ENCODE results near the gene HEATR5A. TPM values are rescaled to one million over a fixed set of nuclear protein-coding genes. Genes with fewer than 3 reads are reported as not detected.

Gene HEATR5A
- total RNA-seq, 1 donor from 2014 or later, result 14.1 TPM

DNA sequence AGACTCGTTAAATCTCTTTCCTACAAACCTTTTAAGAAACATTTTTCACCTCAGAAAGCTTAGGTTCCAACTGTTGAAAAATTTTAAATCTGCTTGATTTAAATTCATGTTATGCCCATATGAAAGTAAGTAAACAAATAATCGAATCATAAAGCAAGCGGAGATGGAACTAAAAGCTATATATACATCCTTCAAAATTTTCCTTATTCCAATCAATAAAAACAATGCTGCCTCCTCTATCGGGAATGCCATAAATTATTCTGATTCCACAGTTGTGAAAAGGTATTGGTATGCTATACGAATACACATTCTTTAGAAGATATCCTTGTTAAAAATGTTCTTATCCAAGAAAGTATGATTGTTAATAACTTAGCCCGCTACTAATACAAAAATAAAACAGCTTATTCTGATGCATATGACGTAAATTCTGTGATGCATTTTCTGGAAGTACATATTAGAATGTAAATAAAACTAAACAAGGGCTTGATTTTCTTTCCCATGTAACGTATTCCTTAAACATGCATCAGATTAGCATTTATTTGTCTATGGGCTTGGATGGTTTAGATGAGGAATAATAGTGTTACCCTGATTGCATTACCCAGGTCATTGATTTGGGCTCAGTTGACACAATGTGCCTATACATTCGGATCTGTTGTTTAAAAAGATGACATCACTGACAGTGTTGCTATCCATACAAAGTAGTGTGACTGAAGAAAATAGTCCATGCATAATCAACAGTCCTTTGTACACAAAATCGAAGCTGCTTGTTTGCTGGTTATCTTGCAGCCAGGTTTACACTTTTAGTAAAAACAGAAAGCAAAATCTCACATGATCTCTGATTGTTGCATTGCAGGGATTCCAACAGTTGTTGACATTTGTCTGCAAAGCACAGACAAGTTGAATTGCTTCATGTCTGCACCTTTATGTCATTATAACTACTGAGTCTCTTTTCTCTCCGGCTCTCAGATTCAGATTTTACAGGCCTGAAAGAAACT lies 37.6 kb upstream of the HEATR5A start:
- DNase-seq, result no peak
- H3K4me3 Mint-ChIP-seq (ENCODE audit: unreplicated experiment), result peak overlapping the region; percentile 95
- peaks cover 1% of the 10 kb centered on the region for H3K9me3 Mint-ChIP-seq (ENCODE audit: unreplicated experiment)
- no peaks in the 10 kb centered on the region for H3K36me3 Mint-ChIP-seq (ENCODE audit: unreplicated experiment)
- peaks cover 2% of the 10 kb centered on the region for H3K27me3 Mint-ChIP-seq (ENCODE audit: unreplicated experiment)
- peaks cover 14% of the 10 kb centered on the region for H3K4me1 Mint-ChIP-seq (ENCODE audit: low read depth, unreplicated experiment)
- H3K27ac Mint-ChIP-seq (ENCODE audit: unreplicated experiment), result peak overlapping the region; percentile 12
- TF ChIP-seq, protein P1, sequence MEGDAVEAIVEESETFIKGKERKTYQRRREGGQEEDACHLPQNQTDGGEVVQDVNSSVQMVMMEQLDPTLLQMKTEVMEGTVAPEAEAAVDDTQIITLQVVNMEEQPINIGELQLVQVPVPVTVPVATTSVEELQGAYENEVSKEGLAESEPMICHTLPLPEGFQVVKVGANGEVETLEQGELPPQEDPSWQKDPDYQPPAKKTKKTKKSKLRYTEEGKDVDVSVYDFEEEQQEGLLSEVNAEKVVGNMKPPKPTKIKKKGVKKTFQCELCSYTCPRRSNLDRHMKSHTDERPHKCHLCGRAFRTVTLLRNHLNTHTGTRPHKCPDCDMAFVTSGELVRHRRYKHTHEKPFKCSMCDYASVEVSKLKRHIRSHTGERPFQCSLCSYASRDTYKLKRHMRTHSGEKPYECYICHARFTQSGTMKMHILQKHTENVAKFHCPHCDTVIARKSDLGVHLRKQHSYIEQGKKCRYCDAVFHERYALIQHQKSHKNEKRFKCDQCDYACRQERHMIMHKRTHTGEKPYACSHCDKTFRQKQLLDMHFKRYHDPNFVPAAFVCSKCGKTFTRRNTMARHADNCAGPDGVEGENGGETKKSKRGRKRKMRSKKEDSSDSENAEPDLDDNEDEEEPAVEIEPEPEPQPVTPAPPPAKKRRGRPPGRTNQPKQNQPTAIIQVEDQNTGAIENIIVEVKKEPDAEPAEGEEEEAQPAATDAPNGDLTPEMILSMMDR (IDR thresholded peaks at IDR 0.05; ENCODE audit: partially characterized antibody, unreplicated experiment), result no peak

- peak within 1 kb of the TSS; percentile 95 for H3K4me3 Mint-ChIP-seq (ENCODE audit: unreplicated experiment)
- no peaks in the 10 kb centered on the region for H3K36me3 Mint-ChIP-seq (ENCODE audit: unreplicated experiment)
- H3K27me3 Mint-ChIP-seq (ENCODE audit: unreplicated experiment), result peaks cover 2% of the 10 kb centered on the region
- H3K27ac Mint-ChIP-seq (ENCODE audit: unreplicated experiment), result peak within 1 kb of the TSS; percentile 98
- peaks cover 14% of the 10 kb centered on the region for H3K4me1 Mint-ChIP-seq (ENCODE audit: low read depth, unreplicated experiment)
- TF ChIP-seq, protein P1 (IDR thresholded peaks at IDR 0.05; ENCODE audit: partially characterized antibody, unreplicated experiment), result no peak
- peaks cover 1% of the 10 kb centered on the region for H3K9me3 Mint-ChIP-seq (ENCODE audit: unreplicated experiment)
- DNase-seq, result peak; percentile 93
These were observed 36.7 kb upstream of the HEATR5A start, which contains the start of gene DTD2 for GRCh38 chr14:31456841-31457664. Gene DTD2 (minus strand): TSS chr14:31457506. CDS start chr14:31457393, 113 bp downstream.

DNA sequence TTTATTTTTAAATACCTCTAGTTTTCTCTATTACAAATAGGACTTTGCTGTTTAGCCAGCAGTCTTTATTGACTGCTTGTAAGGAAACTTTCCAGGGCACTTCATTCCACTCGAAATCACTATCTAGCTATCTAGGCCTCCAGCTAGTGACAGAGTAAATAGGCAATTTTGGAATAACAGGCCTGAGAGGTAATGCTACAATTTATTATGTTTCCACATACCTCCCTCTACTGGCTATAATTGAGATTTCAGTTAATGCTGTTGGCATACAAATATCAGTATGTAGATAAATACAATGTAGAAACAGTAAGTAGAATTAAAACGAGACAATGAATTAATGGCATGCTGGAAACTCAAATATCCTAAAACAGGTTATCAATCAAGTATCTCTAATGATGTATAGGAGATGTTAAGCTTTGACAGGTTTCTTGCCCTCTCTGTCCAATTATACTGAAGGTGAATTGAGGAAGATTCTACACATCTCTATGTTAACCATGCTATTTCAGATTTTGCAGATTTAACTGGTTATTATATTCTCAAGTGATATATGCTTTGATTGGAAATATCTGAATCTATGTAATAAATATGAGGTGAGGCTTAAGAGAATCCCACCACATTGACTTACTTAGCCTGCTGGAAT lies 29.7 kb upstream of the HEATR5A start:
- no peak for DNase-seq
- H3K36me3 Mint-ChIP-seq (ENCODE audit: unreplicated experiment), result no peaks in the 10 kb centered on the region
- TF ChIP-seq, protein P1 (IDR thresholded peaks at IDR 0.05; ENCODE audit: partially characterized antibody, unreplicated experiment), result peak; percentile 60
- H3K9me3 Mint-ChIP-seq (ENCODE audit: unreplicated experiment), result no peaks in the 10 kb centered on the region
- H3K4me3 Mint-ChIP-seq (ENCODE audit: unreplicated experiment), result no peak overlapping the region
- H3K27me3 Mint-ChIP-seq (ENCODE audit: unreplicated experiment), result no peaks in the 10 kb centered on the region
- H3K27ac Mint-ChIP-seq (ENCODE audit: unreplicated experiment), result no peak overlapping the region
- no peaks in the 10 kb centered on the region for H3K4me1 Mint-ChIP-seq (ENCODE audit: low read depth, unreplicated experiment)

- TF ChIP-seq, protein P1 (IDR thresholded peaks at IDR 0.05; ENCODE audit: partially characterized antibody, unreplicated experiment), result no peak
- H3K27ac Mint-ChIP-seq (ENCODE audit: unreplicated experiment), result no peak overlapping the region
- H3K36me3 Mint-ChIP-seq (ENCODE audit: unreplicated experiment), result no peaks in the 10 kb centered on the region
These were observed 28.8 kb upstream of the HEATR5A start for GRCh38 chr14:31449136-31449535.

More at GRCh38 chr14:31449136-31449535, 28.8 kb upstream of the HEATR5A start:
- DNase-seq, result no peak
- Mint-ChIP-seq H3K9me3 (ENCODE audit: unreplicated experiment) (no peaks in the 10 kb centered on the region), H3K4me3 (ENCODE audit: unreplicated experiment) (no peak overlapping the region), H3K4me1 (ENCODE audit: low read depth, unreplicated experiment) (no peaks in the 10 kb centered on the region), H3K27me3 (ENCODE audit: unreplicated experiment) (no peaks in the 10 kb centered on the region)

All from glutamatergic neuron (in vitro differentiated cells).